22Rv1 (cell line): ENCODE measurements around the gene RNF25.

Experiments
- H3K27ac ChIP-seq: fragments of 450-650 bp; 2 replicates; pipeline ENCODE4 v1.5.1; 2017
- ZFX ChIP-seq: fragments of 450-650 bp; IDR thresholded peaks from 2 replicates; pipeline ENCODE4 v1.6.1; 2017; ENCODE audit warnings: antibody characterized with exemption, borderline replicate concordance
- TF ChIP-seq, protein P1 (sequence below): fragments of 450-650 bp; IDR thresholded peaks from 2 replicates; pipeline ENCODE4 v1.5.1; 2017; ENCODE audit warnings: mild to moderate bottlenecking

The RNF25 gene, protein sequence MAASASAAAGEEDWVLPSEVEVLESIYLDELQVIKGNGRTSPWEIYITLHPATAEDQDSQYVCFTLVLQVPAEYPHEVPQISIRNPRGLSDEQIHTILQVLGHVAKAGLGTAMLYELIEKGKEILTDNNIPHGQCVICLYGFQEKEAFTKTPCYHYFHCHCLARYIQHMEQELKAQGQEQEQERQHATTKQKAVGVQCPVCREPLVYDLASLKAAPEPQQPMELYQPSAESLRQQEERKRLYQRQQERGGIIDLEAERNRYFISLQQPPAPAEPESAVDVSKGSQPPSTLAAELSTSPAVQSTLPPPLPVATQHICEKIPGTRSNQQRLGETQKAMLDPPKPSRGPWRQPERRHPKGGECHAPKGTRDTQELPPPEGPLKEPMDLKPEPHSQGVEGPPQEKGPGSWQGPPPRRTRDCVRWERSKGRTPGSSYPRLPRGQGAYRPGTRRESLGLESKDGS

GRCh38 chr2:218671654-218672566 lies at the start of gene RNF25, which contains the start of gene STK36:
Gene RNF25, minus strand, starts transcription at chr2:218672002. Its CDS starts 32 bp downstream, at chr2:218671970.
Gene STK36, plus strand, starts transcription at chr2:218672086. Its CDS starts 744 bp downstream, at chr2:218672830.
- TF ChIP-seq ZFX = no peak
- TF ChIP-seq, protein P1, sequence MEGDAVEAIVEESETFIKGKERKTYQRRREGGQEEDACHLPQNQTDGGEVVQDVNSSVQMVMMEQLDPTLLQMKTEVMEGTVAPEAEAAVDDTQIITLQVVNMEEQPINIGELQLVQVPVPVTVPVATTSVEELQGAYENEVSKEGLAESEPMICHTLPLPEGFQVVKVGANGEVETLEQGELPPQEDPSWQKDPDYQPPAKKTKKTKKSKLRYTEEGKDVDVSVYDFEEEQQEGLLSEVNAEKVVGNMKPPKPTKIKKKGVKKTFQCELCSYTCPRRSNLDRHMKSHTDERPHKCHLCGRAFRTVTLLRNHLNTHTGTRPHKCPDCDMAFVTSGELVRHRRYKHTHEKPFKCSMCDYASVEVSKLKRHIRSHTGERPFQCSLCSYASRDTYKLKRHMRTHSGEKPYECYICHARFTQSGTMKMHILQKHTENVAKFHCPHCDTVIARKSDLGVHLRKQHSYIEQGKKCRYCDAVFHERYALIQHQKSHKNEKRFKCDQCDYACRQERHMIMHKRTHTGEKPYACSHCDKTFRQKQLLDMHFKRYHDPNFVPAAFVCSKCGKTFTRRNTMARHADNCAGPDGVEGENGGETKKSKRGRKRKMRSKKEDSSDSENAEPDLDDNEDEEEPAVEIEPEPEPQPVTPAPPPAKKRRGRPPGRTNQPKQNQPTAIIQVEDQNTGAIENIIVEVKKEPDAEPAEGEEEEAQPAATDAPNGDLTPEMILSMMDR = no peak
- H3K27ac ChIP-seq = peak within 1 kb of the TSS; percentile 80

DNA sequence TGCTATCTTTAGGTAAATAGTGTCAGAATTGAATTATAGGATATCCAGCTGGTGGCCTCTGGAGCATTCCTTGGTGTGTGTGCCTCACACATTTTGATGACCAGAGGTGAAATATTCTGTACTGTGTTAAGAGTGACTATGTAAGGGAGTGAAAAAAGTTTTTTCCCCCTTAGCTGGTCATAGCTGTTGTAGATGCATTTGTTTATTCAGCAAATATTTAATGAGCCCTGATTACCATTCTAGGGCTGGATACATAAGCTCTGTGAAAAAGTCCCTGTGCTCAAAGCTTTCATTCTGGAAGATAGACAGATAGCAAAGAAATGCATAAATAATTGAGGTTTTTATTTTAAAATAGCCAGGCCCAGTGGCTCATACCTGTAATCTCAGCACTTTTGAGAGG lies 49.7 kb upstream of the RNF25 start:
- H3K27ac ChIP-seq = no peak overlapping the region
- no peak for TF ChIP-seq ZFX
- TF ChIP-seq, protein P1 = no peak

DNA sequence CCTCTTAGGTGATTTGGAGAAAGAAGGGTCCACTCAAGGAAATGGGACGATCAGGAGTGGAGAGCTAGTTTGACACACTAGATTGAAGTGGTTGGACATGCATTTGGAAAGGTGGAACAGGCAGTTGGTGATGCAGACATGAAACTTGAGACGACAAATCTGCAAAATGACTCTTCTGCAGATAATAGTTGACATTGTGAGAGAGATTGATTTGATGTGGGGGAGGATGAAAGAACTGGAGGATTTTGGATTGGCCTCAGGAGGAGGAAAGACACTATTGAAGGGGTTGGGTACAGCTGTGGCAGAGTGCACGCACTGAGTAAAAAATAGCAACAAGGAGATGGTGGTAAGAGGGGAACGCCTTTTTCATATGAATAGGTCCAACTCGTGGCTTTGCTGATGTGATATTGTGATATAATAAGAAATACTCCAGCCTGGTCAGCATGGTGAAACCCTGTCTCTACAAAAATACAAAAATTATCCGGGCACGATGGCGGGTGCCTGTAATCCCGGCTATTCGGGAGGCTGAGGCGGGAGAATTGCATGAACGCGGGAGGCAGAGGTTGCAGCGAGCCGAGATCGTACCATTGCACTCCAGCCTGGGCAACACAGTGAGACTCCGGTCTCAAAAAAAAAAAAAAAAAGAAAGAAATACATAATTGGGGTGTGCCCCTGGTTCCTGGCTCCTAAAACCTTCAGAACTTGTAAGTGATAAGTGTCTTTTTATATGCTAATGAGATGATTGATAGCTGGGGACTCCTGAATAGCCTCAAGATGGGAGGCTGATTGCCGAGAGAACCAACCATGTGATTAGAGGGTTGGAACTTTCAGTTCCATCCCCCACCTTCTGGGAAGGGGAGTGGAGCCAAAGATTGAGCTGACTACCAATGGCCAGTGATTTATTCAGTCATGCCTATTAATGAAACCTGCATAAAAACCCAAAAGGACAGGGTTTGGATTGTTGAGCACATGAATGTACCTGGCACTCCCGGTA lies 48.5 kb upstream of the RNF25 start:
- no peak for TF ChIP-seq ZFX
- TF ChIP-seq, protein P1 = no peak
- H3K27ac ChIP-seq = no peak overlapping the region

DNA sequence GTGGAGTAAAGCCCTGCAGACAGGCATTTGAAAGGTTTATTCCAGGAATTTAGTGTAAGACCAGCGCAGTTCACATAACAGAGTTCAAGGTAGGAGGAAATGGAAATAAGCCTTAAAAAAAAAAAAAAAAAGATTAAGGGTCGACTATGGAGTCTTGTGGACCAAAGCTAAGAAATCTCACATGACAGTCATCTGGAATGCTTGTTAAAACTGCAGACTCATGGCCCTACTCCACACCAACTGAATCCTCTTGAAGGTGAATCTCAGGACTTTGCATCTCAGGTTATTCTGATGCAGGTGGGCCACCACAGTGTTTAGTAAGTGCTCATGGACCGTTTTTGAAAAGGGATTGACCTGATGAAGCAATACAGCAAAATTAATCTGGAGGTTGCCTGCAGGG lies 47.7 kb upstream of the RNF25 start:
- TF ChIP-seq ZFX = no peak
- TF ChIP-seq, protein P1 = no peak
- no peak overlapping the region for H3K27ac ChIP-seq

DNA sequence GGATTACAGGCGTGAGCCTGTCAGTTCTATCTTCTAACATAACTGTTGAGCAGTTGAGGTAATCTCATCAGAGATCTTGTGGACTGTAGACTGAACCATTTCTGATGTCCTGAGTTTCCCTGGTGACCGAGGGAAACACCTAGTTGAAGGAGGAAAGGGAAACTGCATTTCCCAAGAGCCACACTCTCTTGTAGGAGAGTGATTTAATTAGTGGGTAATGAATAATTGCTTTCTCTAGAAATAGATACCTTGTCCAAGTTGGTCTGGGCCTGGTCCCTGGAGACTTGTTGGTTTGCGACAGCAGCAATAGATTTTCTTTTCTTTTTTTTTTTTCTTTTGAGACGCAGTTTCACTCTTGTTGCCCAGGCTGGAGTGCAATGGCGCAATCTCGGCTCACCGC lies 46.3 kb upstream of the RNF25 start:
- TF ChIP-seq, protein P1 = no peak
- no peak for TF ChIP-seq ZFX
- no peak overlapping the region for H3K27ac ChIP-seq

DNA sequence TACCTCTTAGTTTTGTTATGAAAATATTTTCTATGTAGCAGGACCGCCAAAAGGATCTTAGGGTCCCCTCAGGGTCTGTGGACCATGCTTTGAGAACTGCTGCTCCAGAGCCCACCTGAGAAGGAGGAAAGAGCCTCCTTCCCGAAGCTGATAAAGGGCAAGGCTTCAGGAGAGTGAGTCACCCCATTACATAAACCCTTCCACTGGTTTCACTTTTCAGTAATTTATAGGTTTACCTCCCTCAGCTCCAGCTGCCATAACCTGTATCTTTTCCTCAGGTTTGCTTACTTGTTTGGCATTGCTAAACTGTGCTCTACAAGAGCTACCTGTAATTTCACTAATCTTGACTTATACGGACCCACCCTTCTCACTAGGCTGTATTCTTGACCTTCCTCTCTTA lies 45.5 kb upstream of the RNF25 start:
- no peak overlapping the region for H3K27ac ChIP-seq
- TF ChIP-seq, protein P1 = no peak
- TF ChIP-seq ZFX = no peak
